CMK (cell line): ENCODE measurements around the gene RAMP3.
"Not testable (repeated sequence)": the region's sequence is repeated elsewhere in the genome, so short reads cannot be mapped to it uniquely, and the experiment has no call there.

Experiments
- DNase-seq: peaks from one replicate; pipeline ENCODE4 v3.0.0-alpha.2; 2010; ENCODE audit warnings: low read depth

Gene RAMP3, protein sequence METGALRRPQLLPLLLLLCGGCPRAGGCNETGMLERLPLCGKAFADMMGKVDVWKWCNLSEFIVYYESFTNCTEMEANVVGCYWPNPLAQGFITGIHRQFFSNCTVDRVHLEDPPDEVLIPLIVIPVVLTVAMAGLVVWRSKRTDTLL

GRCh38 chr7:45157653-45158401, at the start of gene RAMP3:
TSS of gene RAMP3 (plus strand) at chr7:45157791. CDS start at chr7:45157829, 38 bp downstream.
- DNase-seq = no peak

DNA sequence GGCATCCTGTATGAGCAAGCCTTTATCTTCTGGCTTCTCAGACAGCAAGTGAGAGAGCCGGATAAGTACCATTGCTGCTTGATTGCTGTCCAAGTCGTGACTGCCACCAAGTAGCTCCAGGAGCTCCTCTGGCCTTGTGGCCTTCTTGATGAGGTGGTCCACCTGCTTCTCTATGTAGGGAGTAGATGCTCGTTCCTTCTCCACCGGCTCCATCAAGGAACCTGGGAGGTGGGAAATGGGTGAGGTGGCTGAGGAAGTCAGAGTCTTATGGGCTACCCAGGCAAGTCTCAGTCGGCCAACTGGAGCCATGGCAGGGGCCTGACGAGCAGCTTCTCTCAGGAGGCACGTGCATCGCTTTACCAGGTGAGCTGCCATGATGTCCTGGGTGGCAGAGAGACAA, 48.7 kb upstream of the RAMP3 start:
- DNase-seq = no peak

DNA sequence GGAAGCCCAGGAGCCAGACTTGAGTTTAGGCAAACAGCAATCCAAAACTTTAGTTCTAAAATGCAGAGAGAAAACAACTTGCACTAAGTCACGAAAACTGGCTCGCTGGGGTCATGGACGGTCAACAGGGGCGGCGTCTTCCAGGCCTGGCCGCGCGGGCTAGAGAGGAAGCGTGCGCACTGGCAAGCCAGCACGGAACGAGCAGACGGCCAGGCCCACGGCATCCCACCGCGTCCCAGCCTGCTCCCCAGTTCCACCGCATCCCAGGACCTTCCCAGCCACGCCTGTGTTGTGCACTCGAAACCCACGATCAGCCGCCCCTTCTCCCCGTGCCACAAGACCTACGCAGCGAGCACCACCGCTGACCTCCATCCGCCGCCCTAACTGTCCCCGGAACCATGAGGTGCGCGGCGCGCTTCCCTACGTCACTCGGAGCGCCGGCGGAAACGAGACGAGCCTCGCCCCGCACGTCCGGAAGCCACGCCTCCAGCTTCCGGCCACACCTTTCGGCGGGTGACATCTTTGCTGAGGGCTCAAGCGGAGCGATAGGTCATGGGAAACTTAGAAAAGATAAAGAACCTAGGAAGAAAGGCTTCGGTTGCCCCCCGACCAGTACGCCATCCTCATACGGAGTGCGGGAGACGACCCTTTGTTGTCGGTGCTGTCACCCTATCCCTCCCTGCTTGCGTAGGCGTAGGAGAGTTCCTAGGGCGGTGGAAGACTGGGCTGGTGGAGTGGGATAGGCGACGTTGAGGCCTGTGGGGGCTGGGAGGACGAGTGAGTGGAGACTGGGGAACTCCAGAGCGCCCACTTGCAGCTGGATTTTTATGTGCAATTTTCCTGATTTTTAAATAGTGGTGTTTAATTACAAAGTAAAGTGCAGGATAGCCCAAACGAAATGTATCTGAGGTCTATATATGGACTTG, 46.0 kb upstream of the RAMP3 start, which contains the start of gene TBRG4:
Gene TBRG4 (minus strand): TSS at position 400 of the 926 bp plus-strand sequence. CDS start 2,460 bp downstream, outside the sequence.
- peak; percentile 80 for DNase-seq

DNA sequence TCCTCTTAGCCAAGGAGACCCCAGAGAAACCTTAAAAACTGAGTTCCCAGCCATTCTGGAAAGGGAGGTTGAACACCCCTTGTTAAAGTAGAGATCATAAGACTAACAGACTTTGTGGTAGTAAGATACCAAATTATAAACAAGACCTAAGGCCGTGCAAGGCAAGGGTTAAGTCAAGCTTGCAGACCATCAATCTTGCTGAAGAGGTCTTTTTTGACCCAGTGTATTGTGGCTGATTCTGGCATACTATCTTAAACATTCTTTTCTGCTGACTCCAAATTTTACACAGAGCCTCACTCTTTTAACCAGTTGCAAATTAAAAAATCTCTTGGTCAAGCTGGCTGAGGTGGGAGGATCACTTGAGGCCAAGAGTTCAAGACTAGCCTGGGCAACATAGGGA, 44.9 kb upstream of the RAMP3 start:
- DNase-seq = no peak

- DNase-seq = not testable (repeated sequence)
These were observed 43.3 kb upstream of the RAMP3 start for GRCh38 chr7:45114257-45114656.

DNA sequence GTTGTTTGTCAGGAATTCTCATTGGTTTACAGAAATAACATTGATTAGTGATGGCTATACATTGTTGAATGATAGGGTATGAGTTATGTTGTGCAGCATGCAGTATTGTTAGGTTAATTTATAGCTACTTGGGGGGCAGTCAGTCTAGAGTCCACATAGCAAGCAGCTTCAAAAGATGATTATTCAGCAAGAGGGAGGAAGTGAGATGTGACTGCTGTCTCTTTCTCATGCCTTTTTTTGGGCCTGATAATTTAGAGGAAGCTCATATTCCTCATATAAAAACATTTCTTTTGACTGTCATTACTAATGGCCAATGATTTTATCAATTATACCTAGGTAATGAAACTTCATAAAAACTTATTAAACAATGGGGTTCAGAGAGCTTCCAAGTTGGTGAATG, 42.7 kb upstream of the RAMP3 start:
- no peak for DNase-seq

DNA sequence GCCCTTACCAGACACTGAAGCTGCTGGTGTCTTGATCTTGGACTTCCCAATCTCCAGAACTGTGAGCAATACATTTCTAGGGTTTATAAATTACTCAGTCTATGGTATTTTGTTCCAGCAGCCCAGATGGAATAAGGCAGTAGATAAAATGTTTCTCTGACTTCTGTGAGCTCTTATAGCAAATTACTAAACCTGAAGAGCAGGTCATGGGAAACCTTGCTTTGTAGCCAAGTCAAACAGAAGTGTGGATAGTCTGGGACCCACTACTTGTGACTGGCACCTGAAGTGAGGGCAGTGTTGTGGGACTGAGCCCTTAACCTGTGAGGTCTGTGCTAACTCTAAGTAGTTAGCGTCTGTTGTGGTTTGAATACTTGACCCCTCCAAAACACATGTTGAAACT, 41.5 kb upstream of the RAMP3 start:
- DNase-seq = no peak

DNA sequence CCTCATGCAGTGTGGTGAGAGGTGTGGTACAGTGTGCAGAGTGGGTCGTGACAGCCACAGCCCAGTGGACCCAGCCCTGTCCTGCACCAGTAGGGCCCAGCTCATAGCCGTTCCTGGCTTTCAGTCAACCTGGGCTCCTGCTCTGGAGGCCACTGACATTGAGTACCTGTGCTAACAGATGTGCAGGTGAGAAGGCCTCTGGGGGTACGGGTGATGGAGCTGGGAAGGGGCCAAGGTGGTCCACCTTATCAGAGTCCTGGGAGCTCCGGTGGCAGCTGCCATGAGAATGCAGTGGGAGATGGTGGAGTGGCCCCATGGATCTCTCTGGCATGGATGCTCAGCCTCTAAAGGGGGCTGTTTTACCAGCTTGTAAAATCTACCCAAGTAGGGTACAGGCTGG, 40.0 kb upstream of the RAMP3 start:
- no peak for DNase-seq

- no peak for DNase-seq
These were observed 39.3 kb upstream of the RAMP3 start for GRCh38 chr7:45118292-45118691.

DNA sequence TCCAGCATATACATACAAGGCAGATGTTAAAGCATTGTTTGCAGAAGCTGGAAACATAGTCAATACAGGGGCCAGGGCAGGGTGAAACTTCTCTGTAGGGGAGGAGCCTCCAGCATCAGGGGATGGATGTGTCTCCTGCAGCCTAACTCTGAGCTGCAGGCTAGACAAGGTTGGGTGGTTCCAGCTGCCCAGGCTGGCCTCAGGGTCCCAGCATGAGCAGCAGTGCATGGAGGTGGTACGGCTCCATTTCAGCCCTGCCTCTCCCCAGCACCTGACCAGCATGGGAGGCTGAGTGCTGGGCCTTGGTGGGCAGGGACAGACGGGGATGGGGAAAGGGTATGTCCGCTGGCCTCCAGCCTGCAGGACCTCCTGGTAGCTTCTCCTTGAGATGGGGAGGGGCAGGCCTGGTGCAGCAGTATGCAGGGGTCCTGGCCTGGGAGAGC, 38.7 kb upstream of the RAMP3 start:
- DNase-seq = no peak

DNA sequence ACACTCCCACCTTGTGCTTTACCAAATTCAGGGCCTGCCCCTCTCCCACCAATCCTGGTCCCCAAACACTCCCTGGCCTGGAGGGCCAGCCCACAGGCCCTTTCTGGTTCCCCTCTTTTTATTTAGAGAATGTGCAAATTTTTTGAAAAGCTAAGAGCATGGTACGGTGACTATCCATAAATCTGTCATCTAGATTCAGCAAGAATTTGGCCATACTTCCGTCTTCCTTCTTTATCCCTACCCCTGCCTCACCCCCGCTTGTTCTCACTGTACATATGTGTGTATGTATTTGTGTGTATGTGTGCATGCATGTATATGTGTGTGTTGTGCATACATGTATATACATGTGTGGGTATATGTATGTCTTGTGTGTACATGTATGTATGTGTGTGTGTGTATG, 38.0 kb upstream of the RAMP3 start:
- no peak for DNase-seq

GRCh38 chr7:45122975-45123860, 34.4 kb upstream of the RAMP3 start:
- DNase-seq = no peak

DNA sequence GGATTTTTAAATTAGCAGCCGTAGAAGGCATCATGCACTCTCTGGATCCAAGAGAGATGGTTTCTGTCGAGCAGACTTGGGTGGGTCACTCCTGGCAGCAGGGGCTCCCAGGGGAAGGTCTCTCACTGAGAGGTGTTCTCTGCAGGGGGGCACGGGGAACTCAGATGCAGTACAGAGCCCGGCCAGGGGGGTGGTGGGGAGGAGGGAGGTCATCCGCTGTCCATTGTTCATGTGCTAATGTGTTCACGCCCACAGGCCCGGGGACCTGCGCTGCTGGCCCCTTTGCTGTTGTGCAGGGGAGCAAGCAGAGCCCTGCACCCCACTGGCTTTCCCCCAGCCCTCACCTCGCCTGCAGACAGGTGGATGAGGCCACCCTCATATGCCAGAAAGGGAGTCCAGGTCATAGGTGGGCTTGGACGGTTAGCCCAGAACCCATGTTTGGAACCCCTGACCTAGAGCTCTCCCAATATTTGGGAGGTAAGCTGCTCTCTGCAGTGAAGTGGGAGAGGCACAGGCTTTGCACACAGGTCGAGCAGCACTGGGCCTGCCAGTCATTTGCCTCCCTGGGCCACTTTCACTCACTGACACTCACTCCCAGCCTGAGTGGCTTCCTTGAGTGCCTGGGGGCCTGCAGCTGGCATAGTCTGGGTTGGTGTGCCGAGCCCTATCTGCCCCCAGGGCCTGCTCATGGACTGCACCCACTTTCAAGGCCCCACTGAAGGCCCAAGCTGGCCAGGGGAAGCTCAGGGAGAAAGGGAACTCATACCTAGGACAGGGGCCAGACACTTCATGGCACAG, 33.5 kb upstream of the RAMP3 start:
- DNase-seq = no peak

DNA sequence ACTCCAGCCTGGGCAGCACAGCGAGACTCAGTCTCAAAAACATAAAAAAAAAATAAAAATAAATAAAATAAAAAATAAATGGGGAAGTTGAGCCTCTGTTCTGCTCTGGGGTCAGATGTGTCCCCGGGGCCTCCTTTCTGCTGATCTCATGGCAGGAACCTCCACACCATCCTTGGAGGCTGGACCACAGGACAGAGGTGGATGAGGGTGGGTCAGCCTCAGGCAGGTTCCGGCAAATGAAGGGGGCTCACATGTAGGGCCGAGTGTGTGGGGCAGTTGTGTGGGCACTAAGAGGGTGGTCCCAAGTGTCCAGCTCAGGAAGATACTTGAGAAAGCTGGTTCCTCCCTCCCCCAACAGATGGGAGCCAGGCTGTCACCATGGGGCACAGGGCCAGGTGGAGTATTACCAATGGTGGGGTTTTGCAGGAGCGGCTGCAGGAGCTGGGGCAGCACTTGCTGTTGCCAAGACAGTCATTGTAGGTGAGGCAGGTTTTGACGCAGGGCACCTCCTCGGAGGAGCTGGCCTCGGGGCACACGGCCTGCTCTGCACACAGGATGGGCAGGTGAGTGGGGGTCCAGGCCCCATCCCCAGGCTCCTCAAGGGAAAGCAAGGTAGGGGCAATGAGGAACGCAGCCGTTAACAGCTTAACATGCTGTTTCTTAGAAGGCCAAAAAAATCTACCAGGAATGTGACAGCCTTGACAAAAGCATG, 32.2 kb upstream of the RAMP3 start:
- no peak for DNase-seq

DNA sequence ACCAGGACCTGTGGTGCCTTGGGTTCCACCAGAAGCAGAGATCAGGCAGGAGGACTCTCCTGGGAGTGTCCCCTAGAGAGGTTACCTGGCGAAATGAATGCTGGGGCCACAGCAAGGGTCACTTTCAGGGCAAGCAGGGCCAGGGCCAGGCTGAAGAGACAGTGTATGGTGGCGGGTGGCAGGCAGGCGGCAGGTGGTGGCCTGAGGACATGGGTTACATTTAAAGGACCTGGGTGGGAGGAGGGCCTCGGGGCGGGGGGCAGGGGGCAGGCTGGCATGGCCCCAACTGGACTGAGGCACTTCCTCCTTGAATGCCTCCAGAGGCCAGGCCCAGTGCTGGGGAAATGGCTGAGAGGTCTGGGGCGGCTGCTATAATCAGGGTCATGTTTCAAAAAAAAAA, 31.4 kb upstream of the RAMP3 start:
- DNase-seq = no peak

DNA sequence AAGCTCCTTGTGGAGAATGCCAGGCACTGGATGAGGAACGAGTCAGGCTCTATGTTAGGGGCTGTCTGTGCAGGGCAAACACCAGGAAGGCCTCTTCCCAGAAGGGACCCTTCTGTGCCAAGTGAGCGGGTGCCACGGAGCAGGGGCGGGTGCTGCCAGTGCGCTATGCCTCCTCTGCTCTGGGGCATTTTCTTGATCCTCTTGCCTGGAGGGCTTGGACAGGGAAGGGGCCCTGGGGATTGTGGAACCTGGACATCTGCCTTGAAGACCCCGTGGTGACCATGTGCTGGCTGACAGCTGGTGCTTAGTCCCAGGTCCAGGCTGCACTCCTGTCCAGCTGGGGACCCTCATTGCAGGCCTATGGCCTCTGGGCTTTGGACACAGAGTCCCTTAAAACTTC, 30.7 kb upstream of the RAMP3 start:
- no peak for DNase-seq

- DNase-seq = no peak
These were observed 28.3 kb upstream of the RAMP3 start for GRCh38 chr7:45129181-45129800.

GRCh38 chr7:45129906-45130305, 27.7 kb upstream of the RAMP3 start:
- no peak for DNase-seq

DNA sequence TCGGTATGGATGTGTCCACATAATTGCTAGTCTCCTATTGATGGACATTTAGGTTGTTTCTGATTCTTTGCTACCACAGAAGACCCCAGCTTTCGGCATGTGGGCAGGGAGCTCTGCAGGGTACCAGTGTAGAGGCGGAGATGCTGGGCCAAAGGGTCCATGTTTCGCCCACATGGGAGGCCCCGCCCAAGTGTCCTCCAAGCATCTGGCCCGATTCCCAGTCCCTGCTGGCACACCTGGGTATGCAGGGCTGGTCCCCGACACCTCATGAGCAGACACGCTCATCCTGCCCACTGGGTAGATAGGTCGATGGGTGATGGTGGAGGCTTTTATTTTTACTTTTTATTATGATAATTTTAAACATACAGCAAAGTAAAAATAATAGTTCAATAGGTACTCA, 26.7 kb upstream of the RAMP3 start:
- no peak for DNase-seq

- DNase-seq = no peak
These were observed 25.7 kb upstream of the RAMP3 start for GRCh38 chr7:45131891-45132290.
